ENCODE measurements around the gene SBF2.

Gene SBF2

GRCh38 chr11:10317151-10317755, 23.2 kb upstream of the SBF2 start:
- DNase-seq = no peak

DNA sequence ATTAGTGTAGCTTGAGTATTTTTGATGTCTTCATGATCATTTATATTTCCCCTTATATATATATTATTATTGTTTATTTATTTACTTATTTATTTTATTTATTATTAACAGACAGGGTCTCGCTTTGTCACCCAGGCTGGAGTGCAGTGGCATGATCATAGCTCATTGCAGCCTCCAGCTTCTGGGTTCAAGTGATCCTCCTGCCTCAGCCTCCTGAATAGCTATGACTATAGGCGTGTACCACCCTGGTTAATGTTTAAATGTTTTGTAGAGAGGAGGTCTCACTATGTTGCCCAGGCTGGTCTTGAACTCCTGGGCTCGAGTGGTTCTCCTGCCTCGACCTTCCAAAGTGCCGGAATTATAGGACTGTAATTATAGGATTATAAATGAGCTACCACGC, 21.1 kb upstream of the SBF2 start:
- no peak for DNase-seq

DNA sequence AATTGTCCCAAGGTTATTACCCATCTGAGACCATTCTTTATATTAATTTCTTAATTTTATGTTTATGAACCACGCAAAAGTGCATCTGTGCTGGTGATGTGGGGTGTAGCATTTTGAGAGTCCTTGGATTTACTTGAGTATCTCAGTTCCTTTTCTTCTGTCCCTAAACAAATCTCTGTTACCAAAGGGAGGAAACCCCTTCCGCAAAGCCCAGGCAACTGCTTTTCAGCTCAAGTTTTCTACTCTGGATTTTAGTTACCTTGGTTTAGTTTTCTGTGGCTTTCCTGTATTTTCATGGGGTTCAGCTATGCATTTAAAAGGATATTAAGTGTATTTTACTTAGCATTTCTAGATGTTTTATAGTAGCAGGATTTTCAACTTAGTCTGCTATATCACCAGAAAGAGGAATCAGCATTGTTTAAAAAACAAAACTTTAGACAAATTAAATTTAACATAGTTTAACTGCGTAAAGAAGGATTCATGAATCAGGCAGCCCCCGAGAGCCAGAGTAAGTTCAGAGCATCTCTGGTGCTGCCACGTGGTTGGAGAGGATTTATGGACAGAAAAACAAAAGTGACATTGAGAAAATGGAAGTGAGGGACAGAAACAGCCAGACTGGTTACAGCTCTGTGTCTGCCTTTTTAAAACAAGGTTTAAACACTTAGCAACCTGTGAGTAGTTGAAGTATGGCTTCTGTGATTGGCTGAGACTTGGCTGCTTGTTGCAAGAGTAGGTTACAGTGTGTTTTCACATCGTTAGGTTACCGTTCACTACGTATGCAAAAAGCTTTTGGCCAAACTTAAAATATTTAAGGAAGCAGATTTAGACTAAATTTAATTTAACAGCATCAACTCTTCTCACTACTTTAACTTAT, 20.4 kb upstream of the SBF2 start:
- peak; percentile 80 for DNase-seq

DNA sequence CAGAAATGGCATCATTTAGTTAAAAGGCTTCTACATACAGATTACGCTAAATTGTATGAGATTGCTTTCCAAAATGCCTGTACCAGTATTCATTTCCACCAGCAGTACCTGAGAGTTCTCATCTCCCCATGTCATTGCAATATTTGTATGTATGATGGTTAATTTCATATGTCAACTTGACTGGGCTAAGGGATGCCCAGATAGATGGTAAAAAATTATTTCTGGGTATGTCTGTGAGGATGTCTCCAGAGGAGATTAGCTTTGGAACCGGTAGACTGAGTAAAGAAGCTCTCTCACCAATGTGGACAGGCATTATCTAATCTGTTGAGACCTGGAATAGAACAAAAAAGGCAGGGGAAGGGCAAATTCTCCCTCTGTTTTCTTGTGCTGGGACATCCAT, 17.8 kb upstream of the SBF2 start:
- DNase-seq = no peak

DNA sequence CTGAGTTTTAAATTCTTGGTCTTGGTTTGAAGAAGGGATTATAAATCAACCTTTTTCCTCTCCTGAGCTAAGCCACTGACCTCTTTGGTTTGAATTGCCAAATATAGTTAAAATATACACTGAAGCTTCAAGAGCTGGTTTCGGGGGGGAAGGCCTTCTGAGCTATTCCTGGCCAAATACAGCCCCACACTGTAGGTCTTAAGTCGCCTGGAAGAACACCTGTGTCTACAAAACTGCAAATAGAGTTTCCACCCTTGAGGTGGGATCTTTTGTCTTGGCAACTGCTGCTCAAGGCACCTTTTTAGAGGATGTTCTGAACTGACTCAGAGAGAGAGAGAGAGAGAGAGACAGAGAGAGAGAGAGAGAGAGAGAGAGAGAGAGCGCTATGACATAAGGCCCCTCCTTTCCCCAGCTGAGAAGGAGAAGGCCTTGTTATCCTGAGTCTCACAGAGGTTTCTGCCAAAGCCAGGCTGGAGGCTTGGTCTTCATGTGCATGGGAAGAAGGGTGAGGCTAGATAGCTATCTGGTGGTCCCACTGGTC, 16.4 kb upstream of the SBF2 start:
- DNase-seq = no peak

DNA sequence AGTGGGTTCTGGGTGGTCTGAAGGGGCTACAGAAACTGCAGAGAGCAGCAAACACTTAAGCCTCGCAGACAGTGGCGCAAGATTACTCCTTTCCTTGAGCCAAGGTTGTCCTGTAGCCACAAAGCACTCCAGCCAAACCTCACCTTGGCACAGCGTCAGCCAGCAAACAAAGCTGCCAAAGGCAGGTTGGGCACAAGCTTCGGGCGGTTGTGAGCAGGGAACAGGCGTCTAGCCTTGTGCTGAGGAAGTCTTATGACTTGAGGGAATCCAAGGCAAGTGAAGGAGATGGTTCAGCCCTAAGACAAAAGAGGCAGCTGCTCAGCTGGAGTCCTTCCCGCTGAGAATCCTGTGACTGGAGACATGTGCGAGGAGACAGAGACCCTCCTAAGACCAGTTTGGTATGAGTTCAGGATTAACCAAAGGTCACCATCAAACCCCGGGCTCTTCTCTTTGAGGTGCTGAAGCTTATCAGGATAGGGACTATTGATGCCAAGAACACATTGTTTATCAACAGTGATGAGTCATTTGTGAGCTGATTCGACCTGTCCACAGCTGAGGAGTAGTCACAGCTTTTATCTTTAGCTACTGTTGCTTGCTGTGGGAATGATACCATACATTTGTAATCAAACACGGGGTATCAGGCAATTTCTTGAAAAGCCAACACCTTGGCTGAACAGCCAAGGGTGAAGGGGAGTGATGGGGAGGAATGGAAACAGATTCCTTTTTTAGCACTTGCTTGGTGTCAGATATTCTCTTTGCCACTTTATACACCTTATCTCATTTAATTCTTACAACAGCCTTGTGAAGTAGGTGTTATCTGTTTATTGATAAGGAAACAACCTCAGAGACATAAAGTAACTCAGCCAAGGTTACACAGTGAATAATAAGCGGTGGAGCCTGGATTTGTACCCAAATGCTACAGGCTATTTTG, 15.4 kb upstream of the SBF2 start:
- DNase-seq = no peak

DNA sequence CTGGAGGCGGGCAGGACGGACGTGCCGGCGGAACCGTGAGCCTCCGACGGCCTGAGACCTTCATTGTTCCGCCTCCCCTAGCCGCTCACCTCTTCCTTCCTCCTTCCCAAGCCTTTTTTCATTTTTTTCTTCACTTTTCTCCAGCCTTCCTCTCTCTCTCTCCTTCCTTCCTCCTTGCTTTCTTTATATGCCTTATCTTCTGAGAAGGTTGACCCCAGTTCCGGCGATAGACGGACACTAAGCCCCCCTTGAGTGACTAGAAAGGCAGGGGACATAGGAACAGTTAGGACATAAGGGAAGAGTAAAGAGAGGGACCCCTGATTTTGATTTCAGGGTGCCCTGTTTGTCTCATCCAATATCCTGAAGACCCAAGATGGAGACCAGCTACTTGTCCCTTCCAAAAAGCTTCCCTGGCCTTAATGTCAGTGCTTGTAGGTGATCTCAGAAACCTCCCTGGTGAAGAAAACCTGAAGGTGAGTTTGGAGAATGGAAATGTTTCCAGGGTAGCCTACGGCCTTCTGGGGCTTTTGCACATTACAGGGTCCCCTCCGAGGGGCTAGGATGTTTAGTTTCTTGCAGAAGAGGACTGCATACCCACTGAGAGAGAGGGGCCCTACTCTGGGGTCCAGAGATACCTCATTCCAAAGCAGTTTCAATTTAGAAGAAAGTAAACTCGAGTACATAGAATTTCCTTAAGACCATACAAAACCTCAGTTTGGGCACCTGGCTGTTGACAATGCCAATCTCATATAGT, 14.4 kb upstream of the SBF2 start:
- no peak for DNase-seq

DNA sequence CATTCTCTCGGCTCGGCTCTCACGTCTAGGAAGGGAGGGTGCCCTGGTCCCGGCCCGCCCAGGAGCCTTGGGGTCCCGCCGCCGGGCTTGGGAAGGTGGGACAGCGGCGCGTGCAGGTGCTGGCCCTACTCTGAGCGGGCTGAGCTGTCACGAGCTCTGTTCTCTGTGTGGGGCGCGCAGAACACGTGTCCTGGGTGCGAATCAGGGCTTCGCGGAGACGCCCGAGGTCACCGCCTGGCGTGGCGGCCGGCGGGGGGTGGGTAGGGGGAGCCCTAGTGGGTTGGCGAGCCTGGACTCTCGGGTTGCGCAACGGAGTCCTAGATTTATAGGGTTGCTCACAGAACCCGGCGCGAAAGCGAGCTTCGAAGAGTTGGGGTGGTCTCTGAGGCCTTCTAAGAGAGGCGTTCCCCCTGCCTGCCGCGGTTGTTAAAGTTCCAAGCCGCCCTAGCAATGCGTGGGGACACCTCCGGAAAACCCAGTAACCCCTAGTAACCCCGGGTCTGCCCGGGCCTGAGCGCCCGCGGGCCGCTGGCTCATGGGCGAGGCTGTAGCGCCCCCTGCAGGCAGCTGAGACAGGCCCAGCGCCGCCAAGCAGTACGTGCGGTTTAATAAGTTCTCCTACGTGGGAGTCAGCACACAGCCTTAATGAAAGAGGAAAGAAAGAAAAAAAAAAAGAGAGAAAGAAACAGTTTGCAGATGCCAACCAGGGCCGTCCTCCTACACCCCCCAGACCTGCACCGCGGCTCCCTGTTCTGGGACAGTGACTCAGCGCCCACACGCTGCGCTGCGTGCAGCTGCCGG, 13.6 kb upstream of the SBF2 start:
- peak; percentile 94 for DNase-seq

DNA sequence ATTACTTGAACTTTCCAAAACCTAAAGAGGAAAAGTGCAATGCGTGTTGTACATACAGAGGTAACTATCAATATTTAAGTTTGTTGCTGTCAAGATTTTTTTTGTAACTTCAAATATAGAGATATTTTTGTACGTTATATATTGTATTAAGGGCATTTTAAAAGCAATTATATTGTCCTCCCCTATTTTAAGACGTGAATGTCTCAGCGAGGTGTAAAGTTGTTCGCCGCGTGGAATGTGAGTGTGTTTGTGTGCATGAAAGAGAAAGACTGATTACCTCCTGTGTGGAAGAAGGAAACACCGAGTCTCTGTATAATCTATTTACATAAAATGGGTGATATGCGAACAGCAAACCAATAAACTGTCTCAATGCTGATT, 13.0 kb upstream of the SBF2 start:
- DNase-seq = no peak

DNA sequence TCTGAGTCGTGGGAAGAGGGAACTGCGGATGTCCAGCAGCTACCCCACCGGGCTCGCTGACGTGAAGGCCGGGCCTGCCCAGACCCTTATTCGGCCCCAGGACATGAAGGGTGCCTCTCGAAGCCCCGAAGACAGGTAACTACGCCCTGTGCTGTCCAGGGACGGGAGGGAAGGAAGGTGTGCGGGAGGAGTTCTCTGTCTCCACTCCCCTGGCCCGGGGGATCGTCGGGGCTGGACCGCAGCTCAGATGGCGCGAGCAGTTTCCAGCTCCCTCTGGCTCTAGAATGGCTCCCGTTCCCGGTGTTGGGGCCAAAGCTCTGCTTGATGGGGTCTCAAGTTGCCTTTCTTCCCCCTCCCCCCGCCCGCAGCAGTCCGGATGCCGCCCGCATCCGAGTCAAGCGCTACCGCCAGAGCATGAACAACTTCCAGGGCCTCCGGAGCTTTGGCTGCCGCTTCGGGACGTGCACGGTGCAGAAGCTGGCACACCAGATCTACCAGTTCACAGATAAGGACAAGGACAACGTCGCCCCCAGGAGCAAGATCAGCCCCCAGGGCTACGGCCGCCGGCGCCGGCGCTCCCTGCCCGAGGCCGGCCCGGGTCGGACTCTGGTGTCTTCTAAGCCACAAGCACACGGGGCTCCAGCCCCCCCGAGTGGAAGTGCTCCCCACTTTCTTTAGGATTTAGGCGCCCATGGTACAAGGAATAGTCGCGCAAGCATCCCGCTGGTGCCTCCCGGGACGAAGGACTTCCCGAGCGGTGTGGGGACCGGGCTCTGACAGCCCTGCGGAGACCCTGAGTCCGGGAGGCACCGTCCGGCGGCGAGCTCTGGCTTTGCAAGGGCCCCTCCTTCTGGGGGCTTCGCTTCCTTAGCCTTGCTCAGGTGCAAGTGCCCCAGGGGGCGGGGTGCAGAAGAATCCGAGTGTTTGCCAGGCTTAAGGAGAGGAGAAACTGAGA, 12.2 kb upstream of the SBF2 start:
- DNase-seq = no peak

DNA sequence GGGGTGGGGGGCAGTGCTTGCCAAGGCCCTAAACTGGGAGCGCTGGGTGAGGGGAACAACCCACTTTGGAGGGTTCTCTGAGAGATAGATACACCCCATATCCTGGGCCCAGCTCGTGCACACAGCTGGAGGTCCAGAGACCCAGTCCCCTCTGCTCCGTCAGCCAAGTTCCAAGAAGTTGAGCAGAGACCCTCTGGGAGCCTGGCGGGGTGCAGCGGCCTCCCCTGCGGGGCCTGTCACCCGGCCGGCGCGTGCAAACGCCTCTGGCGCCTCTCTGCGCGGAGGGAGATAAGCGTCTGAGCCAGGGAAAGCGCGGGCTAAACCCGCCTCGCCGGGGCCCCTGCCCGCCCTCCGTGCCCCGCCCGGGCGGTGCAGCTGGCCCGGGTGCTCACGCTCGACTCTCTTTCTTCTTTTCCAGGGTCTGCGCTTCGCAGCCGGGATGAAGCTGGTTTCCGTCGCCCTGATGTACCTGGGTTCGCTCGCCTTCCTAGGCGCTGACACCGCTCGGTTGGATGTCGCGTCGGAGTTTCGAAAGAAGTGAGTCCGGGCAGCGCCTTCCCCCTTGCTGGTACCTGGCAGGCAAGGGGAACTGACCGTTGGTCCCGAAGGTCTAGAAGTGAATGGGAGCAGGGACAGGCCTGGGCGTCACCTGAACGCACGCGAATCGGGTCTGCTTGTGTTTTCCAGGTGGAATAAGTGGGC, 11.4 kb upstream of the SBF2 start:
- peak; percentile 51 for DNase-seq

GRCh38 chr11:10304495-10305261, 10.7 kb upstream of the SBF2 start, which contains the start of gene ADM:
Gene ADM (plus strand): TSS chr11:10305073. CDS start chr11:10305701, 628 bp downstream.
- peak; percentile 93 for DNase-seq

DNA sequence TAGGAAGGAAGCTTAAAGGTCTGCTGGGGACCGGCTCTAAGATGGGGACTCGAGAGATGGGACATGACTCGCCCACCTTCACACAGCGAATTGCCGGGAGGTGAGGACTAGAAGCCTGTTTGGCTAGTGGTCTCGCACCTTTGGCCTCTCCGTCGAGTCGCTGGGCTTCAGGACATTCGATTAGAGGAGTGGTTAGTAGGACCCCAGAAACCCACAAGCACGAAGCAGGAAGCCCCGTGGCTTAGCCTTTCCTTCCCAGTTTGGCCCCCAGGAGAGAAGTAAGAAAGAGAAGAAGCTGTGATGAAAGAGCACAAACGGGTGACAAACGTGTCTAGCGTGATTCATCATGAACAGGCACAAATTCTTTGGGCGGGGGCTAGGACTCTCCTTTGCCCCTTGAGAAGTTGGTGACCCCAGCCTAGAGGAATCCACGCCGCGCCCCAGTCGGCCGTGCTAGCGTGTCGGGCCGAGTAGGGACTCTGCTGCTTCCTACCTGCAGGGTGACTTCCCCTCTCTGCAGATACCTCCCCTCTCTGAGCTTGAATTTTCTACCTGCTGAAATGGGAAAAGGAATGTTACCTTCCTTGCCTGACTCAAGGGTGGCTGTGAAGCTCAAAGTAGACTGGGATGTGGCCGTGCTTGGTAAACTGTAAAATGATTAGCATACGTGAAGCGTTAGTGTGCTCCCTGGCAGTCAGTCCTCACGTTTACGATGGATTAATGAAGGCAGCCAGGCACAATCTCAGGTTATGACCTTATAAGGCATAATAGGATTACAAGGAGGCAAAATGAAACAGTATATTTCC, 9.7 kb upstream of the SBF2 start:
- DNase-seq = peak; percentile 90

- DNase-seq = peak; percentile 95
These were observed 8.9 kb upstream of the SBF2 start for GRCh38 chr11:10302744-10303557.

GRCh38 chr11:10302359-10302743, 8.3 kb upstream of the SBF2 start:
- DNase-seq = no peak

- DNase-seq = no peak
These were observed 7.8 kb upstream of the SBF2 start for GRCh38 chr11:10301656-10302358.

All from inflammatory macrophage treated with lipopolysaccharide for 4 hours (primary cell).